Activated naive CD4-positive, alpha-beta T cell treated with anti-CD3 and anti-CD28 coated beads, Interleukin-2, amount 50 U/mL, for 24 hours (primary cell): ENCODE measurements around the gene LAIR1.

Source experiments
- H3K27ac Mint-ChIP-seq: one replicate; pipeline ENCODE4 v1.8.0; 2021; ENCODE audit warnings: mild to moderate bottlenecking, mixed read lengths
- H3K27me3 Mint-ChIP-seq: one replicate; pipeline ENCODE4 v1.8.0; 2021; ENCODE audit warnings: mixed read lengths
- H3K36me3 Mint-ChIP-seq: one replicate; pipeline ENCODE4 v1.8.0; 2021; ENCODE audit warnings: mixed read lengths
- H3K4me1 Mint-ChIP-seq: one replicate; pipeline ENCODE4 v1.8.0; 2021; ENCODE audit warnings: mixed read lengths
- H3K4me3 Mint-ChIP-seq: one replicate; pipeline ENCODE4 v1.8.0; 2021; ENCODE audit warnings: mild to moderate bottlenecking, mixed read lengths
- H3K9me3 Mint-ChIP-seq: one replicate; pipeline ENCODE4 v1.8.0; 2021; ENCODE audit warnings: mixed read lengths

LAIR1 gene

GRCh38 chr19:54319049-54319448 is 45.7 kb downstream of the LAIR1 start:
- Mint-ChIP-seq H3K4me1 (no peaks in the 10 kb centered on the region), H3K9me3 (no peaks in the 10 kb centered on the region), H3K27me3 (peaks cover 5% of the 10 kb centered on the region), H3K4me3 (no peak overlapping the region), H3K36me3 (no peaks in the 10 kb centered on the region), H3K27ac (no peak overlapping the region)

GRCh38 chr19:54317965-54318240 is 46.8 kb downstream of the LAIR1 start:
- Mint-ChIP-seq H3K27me3 (peaks cover 12% of the 10 kb centered on the region), H3K4me1 (no peaks in the 10 kb centered on the region), H3K27ac (no peak overlapping the region), H3K9me3 (no peaks in the 10 kb centered on the region), H3K36me3 (no peaks in the 10 kb centered on the region), H3K4me3 (no peak overlapping the region)

- no peaks in the 10 kb centered on the region for H3K4me1 Mint-ChIP-seq
- H3K4me3 Mint-ChIP-seq = no peak overlapping the region
- peaks cover 12% of the 10 kb centered on the region for H3K27me3 Mint-ChIP-seq
- H3K9me3 Mint-ChIP-seq = no peaks in the 10 kb centered on the region
- no peaks in the 10 kb centered on the region for H3K36me3 Mint-ChIP-seq
- H3K27ac Mint-ChIP-seq = no peak overlapping the region
Observed at GRCh38 chr19:54317108-54317964, 47.4 kb downstream of the LAIR1 start.

- Mint-ChIP-seq H3K4me1 (no peaks in the 10 kb centered on the region), H3K27me3 (peaks cover 12% of the 10 kb centered on the region), H3K36me3 (no peaks in the 10 kb centered on the region), H3K9me3 (no peaks in the 10 kb centered on the region), H3K27ac (no peak overlapping the region), H3K4me3 (no peak overlapping the region)
Observed at GRCh38 chr19:54316746-54317107, 48.0 kb downstream of the LAIR1 start.

DNA sequence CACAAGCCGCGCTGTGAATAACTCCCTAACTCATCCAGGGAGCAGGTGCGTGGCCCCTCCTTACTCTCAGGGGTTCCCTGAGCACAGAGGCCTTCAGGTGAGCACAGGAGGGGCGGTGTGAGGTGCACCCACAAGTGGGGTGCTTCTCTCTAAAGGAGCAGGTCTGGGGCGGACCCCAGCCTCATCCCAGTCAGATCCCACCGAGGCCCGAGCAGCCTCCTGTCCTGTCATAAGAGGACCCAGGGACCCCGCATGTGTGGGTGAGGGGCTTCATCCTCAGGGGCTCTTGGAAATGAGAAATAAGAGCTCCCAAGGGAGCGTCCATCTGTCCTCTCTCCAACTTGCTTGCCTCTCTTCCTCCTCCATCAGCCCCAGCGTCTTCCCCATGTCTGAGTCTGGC is 48.8 kb downstream of the LAIR1 start:
- Mint-ChIP-seq H3K27me3 (peaks cover 12% of the 10 kb centered on the region), H3K9me3 (no peaks in the 10 kb centered on the region), H3K4me3 (no peak overlapping the region), H3K4me1 (no peaks in the 10 kb centered on the region), H3K36me3 (no peaks in the 10 kb centered on the region), H3K27ac (no peak overlapping the region)

GRCh38 chr19:54312436-54313377 is 52.0 kb downstream of the LAIR1 start, which contains the start of gene LILRA5:
Gene LILRA5, minus strand, starts transcription at chr19:54313166. Its CDS starts 147 bp downstream, at chr19:54313019.
- Mint-ChIP-seq H3K36me3 (no peaks in the 10 kb centered on the region), H3K27me3 (peaks cover 9% of the 10 kb centered on the region), H3K4me3 (no peak within 1 kb of the TSS), H3K4me1 (no peaks in the 10 kb centered on the region), H3K27ac (no peak within 1 kb of the TSS), H3K9me3 (no peaks in the 10 kb centered on the region)

GRCh38 chr19:54312011-54312410 is 52.7 kb downstream of the LAIR1 start:
- H3K27ac Mint-ChIP-seq = no peak overlapping the region
- H3K4me3 Mint-ChIP-seq = no peak overlapping the region
- no peaks in the 10 kb centered on the region for H3K36me3 Mint-ChIP-seq
- H3K9me3 Mint-ChIP-seq = no peaks in the 10 kb centered on the region
- peaks cover 9% of the 10 kb centered on the region for H3K27me3 Mint-ChIP-seq
- H3K4me1 Mint-ChIP-seq = no peaks in the 10 kb centered on the region

- H3K4me1 Mint-ChIP-seq = no peaks in the 10 kb centered on the region
- H3K4me3 Mint-ChIP-seq = no peak overlapping the region
- no peaks in the 10 kb centered on the region for H3K36me3 Mint-ChIP-seq
- H3K9me3 Mint-ChIP-seq = no peaks in the 10 kb centered on the region
- H3K27me3 Mint-ChIP-seq = peaks cover 9% of the 10 kb centered on the region
- no peak overlapping the region for H3K27ac Mint-ChIP-seq
Observed at GRCh38 chr19:54311486-54311885, 53.2 kb downstream of the LAIR1 start.

DNA sequence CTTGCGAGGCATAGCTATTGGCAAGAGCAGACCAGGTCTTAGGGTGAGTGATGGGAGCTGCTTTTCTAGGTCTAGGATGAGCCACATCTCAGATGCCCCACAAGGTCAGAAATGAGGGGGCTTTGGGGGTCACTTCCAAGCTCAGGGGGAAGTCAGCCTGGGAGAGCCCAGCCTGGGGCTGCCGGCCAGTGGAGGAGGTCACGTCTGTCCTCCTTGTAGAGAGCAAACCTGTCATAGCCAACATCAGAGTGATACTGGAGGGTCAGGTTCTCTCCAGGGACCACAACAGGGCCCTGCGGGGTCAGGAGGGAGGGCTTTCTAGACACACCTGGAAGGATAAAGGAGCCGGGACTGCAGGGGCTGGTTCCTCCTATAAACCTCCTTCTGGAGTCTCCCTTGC is 54.2 kb downstream of the LAIR1 start:
- H3K4me3 Mint-ChIP-seq = no peak overlapping the region
- no peaks in the 10 kb centered on the region for H3K9me3 Mint-ChIP-seq
- H3K36me3 Mint-ChIP-seq = no peaks in the 10 kb centered on the region
- peaks cover 7% of the 10 kb centered on the region for H3K27me3 Mint-ChIP-seq
- no peak overlapping the region for H3K27ac Mint-ChIP-seq
- H3K4me1 Mint-ChIP-seq = peaks cover under 1% of the 10 kb centered on the region

DNA sequence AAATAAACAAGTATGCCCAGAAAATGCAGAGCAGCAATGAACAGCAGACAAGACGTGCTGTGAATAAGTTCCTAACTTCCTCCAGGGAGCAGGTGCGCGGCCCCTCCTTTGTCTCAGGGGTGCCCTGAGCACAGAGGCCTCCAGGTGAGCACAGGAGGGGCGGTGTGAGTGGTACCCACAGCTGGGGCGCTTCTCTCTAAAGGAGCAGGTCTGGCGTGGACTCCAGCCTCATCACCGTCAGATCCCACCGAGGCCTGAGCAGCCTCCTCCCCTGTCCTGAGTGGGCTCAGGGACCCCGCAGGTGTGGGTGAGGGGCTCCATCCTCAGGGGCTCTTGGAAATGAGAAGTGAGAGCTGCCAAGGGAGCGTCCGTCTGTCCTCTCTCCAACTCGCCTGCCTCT is 54.9 kb downstream of the LAIR1 start:
- Mint-ChIP-seq H3K4me1 (peaks cover 7% of the 10 kb centered on the region), H3K36me3 (no peaks in the 10 kb centered on the region), H3K27me3 (peaks cover 7% of the 10 kb centered on the region), H3K27ac (no peak overlapping the region), H3K9me3 (no peaks in the 10 kb centered on the region), H3K4me3 (no peak overlapping the region)

GRCh38 chr19:54307389-54308020 is 57.2 kb downstream of the LAIR1 start:
- H3K9me3 Mint-ChIP-seq = no peaks in the 10 kb centered on the region
- no peak overlapping the region for H3K4me3 Mint-ChIP-seq
- H3K27ac Mint-ChIP-seq = no peak overlapping the region
- H3K27me3 Mint-ChIP-seq = no peaks in the 10 kb centered on the region
- H3K4me1 Mint-ChIP-seq = peaks cover 26% of the 10 kb centered on the region
- H3K36me3 Mint-ChIP-seq = no peaks in the 10 kb centered on the region

- no peaks in the 10 kb centered on the region for H3K36me3 Mint-ChIP-seq
- H3K4me1 Mint-ChIP-seq = peaks cover 26% of the 10 kb centered on the region
Observed at GRCh38 chr19:54305141-54305540, 59.6 kb downstream of the LAIR1 start.

DNA sequence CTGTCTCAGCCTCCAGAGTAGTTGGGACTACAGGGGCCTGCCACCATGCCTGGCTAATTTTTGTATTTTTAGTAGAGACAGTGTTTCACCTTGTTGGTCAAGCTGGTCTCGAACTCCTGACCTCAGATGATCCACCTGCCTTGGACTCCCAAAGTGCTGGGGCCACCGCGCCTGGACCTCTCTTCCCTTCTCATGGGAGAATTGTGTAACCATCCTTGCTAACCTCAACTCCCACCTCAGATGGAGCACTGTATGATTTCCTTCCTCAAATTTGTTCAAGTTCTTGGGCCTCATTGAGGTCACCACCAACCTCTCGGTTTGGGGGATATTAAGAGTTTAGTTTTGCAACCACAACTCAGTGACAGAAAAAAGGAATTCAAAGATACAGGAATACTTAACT is 62.5 kb downstream of the LAIR1 start:
- Mint-ChIP-seq H3K27me3 (peaks cover 1% of the 10 kb centered on the region), H3K27ac (peak overlapping the region; percentile 21), H3K9me3 (no peaks in the 10 kb centered on the region), H3K36me3 (no peaks in the 10 kb centered on the region), H3K4me1 (peaks cover 26% of the 10 kb centered on the region), H3K4me3 (no peak overlapping the region)

More at GRCh38 chr19:54305141-54305540, 59.6 kb downstream of the LAIR1 start:
- Mint-ChIP-seq H3K4me3 (peak overlapping the region; percentile 42), H3K27me3 (no peaks in the 10 kb centered on the region), H3K9me3 (no peaks in the 10 kb centered on the region), H3K27ac (peak overlapping the region; percentile 89)
